Breast epithelium (tissue), 4 donors: ENCODE data around the gene GNG10. TPM values are rescaled to one million over a fixed set of nuclear protein-coding genes. Genes with fewer than 3 reads are reported as not detected.

ENCODE experiments used
- DNase-seq, 2 donors: peaks; one replicate each; pipeline ENCODE4 v3.0.0-alpha.2; 2019; ENCODE audit warnings: low spot score in 2 of 2
- H3K27ac ChIP-seq, 2 donors: fragments of 200-600 bp; sonication (generic) in 1 of 2; one replicate each; pipeline ENCODE4 v1.5.1; 2016 to 2019; ENCODE audit warnings: mild to moderate bottlenecking in 1 of 2
- H3K27me3 ChIP-seq, 2 donors: fragments of 200-600 bp; sonication (generic) in 1 of 2; one replicate each; pipeline versions ENCODE4 v1.5.1 to v1.6.0; 2017 to 2019; ENCODE audit warnings: control low read depth in 1 of 2, mild to moderate bottlenecking in 1 of 2
- H3K36me3 ChIP-seq: fragments of 200-600 bp; one replicate; pipeline ENCODE4 v1.5.1; 2019
- H3K4me1 ChIP-seq, 2 donors: fragments of 200-600 bp; sonication (generic); one replicate each; pipeline ENCODE4 v1.5.1; 2016 to 2019; ENCODE audit warnings: control low read depth in 1 of 2
- H3K4me3 ChIP-seq, 3 donors: fragments of 200-600 bp; sonication (generic); 1 replicate in 2 of 3; 2 replicates in 1 of 3; pipeline ENCODE4 v1.5.1; 2016 to 2019; ENCODE audit warnings: mild to moderate bottlenecking in 3 of 3, moderate library complexity in 2 of 3
- H3K9me3 ChIP-seq, 2 donors: fragments of 200-600 bp; sonication (generic) in 1 of 2; one replicate each; pipeline ENCODE4 v1.5.1; 2016 to 2019; ENCODE audit warnings: control low read depth in 1 of 2
- CTCF ChIP-seq, 3 donors: fragments of 450-650 bp; IDR thresholded peaks; one replicate each; pipeline ENCODE4 v1.5.1; 2016 to 2017; ENCODE audit warnings: antibody characterized with exemption in 3 of 3, mild to moderate bottlenecking in 3 of 3, moderate library complexity in 3 of 3
- POLR2A ChIP-seq: fragments of 450-650 bp; IDR thresholded peaks from one replicate; pipeline ENCODE4 v1.6.1; 2016; ENCODE audit warnings: antibody characterized with exemption, mild to moderate bottlenecking, moderate library complexity
- POLR2AphosphoS5 ChIP-seq, 3 donors: sonication (generic); formaldehyde crosslinking; IDR thresholded peaks; one replicate each; pipeline ENCODE4 v1.6.1; 2017; ENCODE audit warnings: antibody characterized with exemption in 3 of 3
- intact Hi-C: fragments of 100-400 bp; cut with DNase I; formaldehyde crosslinking; loops from one replicate; pipeline ENCODE4 v1.15.1; 2023; ENCODE audit warnings: low total_unique reads
- total RNA-seq, 3 donors: library from RNA; depleted of rRNA; stranded (reverse); fragments of >200 nt; gene quantifications; one replicate each; pipeline ENCODE4 v1.1.0, GENCODE V29; 2016

GNG10 gene
- total RNA-seq, 3 donors from 2014 or later, result 53.4 to 95.7 (median 91.4) TPM

DNA sequence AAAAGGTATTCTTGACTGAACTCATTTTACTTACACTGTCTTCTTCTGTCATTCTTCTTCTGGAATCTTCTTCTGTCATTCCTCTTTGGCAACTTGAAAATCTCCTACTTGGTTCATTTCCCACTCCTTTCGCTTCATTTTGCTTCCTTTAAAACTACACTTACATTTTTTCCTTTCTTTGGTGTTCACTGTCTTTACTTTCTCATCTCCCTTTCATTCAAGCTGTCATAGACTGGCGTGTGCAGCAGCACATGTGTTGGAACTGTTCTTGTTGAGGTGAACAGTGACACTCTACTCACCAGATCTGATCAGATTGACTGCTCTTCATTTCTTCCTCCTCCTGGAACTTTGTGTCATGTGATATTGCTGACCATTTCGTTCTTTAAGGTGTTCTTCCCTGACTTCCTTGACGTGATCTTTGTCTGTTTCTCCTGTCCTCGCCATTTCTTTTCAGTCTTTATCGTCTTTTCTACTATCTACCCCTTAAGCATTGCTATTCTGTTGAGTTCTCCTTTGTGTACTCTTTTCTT, 23.9 kb upstream of the GNG10 start:
- Histone ChIP-seq H3K9me3 (no peaks in the 10 kb centered on the region), H3K36me3 (no peaks in the 10 kb centered on the region), H3K4me3 (no peak overlapping the region), H3K27me3 (no peaks in the 10 kb centered on the region), H3K27ac (peak overlapping the region in 1 of 2 donors; percentile 17), H3K4me1 (no peaks in the 10 kb centered on the region)
- intact Hi-C loops, result no loop called here
- no peak for DNase-seq
- TF ChIP-seq POLR2AphosphoS5 (IDR thresholded peaks at IDR 0.05) (no peak), POLR2A (no peak), CTCF (IDR thresholded peaks at IDR 0.05) (no peak)

DNA sequence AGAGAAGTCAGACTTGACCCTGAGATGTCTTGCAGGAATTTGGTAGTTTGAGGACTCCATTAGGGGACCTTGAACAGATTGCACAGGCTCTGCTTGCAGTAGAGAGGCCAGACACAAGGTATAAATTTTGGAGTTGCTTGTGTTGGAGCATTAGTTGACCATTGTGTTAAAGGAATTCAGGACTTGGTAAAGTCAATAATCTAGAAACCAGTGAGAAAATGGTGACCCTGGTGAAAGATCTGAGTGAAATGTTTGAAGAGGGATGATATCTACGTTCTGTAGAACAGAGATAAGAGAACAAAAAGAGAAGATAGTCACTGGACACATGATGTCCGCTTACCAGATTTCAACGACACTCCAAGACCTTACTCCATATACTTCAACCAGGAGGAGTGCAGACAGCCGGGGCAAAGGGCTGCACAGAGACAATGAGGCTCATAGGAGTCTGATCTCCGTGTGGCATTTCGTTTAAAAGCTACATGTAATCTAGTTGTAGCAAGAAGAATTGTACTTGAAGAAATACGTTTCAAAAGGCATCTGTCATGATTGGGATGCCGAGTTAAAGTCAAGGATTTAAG, 17.1 kb upstream of the GNG10 start:
- intact Hi-C loops, result no loop called here
- Histone ChIP-seq H3K4me1 (no peaks in the 10 kb centered on the region), H3K27ac (no peak overlapping the region), H3K9me3 (no peaks in the 10 kb centered on the region), H3K36me3 (no peaks in the 10 kb centered on the region), H3K27me3 (no peaks in the 10 kb centered on the region), H3K4me3 (no peak overlapping the region)
- no peak for TF ChIP-seq CTCF (IDR thresholded peaks at IDR 0.05)
- no peak for TF ChIP-seq POLR2AphosphoS5 (IDR thresholded peaks at IDR 0.05)
- TF ChIP-seq POLR2A, result no peak
- DNase-seq, result no peak

DNA sequence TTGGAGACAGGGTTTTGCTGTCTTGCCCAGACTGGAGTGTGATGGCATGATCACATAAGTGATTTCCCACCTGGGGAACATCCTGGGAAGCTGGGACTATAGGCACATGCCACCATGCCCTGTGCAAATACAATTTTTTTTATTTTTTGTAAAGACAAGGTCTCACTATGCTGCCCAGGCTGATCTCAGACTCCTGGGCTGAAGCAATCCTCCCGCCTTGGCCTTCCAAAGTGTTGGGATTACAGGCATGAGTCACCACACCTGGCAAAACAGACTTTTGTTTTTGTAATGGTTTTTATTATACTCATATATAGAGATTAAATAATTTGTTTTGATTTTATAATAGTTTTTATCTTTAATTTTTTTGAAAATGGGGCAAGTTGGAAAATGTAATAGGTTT, 15.6 kb upstream of the GNG10 start:
- intact Hi-C loops, result no loop called here
- Histone ChIP-seq H3K27ac (no peak overlapping the region), H3K4me1 (no peaks in the 10 kb centered on the region), H3K27me3 (no peaks in the 10 kb centered on the region), H3K36me3 (no peaks in the 10 kb centered on the region), H3K4me3 (no peak overlapping the region), H3K9me3 (no peaks in the 10 kb centered on the region)
- no peak for DNase-seq
- TF ChIP-seq POLR2AphosphoS5 (IDR thresholded peaks at IDR 0.05) (no peak), CTCF (IDR thresholded peaks at IDR 0.05) (no peak), POLR2A (no peak)

GRCh38 chr9:111646417-111646816, 15.0 kb upstream of the GNG10 start:
- TF ChIP-seq POLR2AphosphoS5 (IDR thresholded peaks at IDR 0.05), result no peak
- no peak for TF ChIP-seq CTCF (IDR thresholded peaks at IDR 0.05)
- no peak for TF ChIP-seq POLR2A
- no peaks in the 10 kb centered on the region for H3K27me3 ChIP-seq
- no peak overlapping the region for H3K4me3 ChIP-seq
- no peaks in the 10 kb centered on the region for H3K36me3 ChIP-seq
- no peak for DNase-seq
- intact Hi-C loops, result no loop called here
- H3K4me1 ChIP-seq, result no peaks in the 10 kb centered on the region
- H3K27ac ChIP-seq, result no peak overlapping the region
- H3K9me3 ChIP-seq, result no peaks in the 10 kb centered on the region

GRCh38 chr9:111648066-111648465, 13.3 kb upstream of the GNG10 start:
- no peaks in the 10 kb centered on the region for H3K4me1 ChIP-seq
- TF ChIP-seq POLR2A (no peak), POLR2AphosphoS5 (IDR thresholded peaks at IDR 0.05) (no peak), CTCF (IDR thresholded peaks at IDR 0.05) (no peak)
- no peak for DNase-seq
- H3K27me3 ChIP-seq, result no peaks in the 10 kb centered on the region
- no peaks in the 10 kb centered on the region for H3K36me3 ChIP-seq
- intact Hi-C loops, result no loop called here
- H3K9me3 ChIP-seq, result no peaks in the 10 kb centered on the region
- H3K27ac ChIP-seq, result peak overlapping the region in 1 of 2 donors; percentile 72
- H3K4me3 ChIP-seq, result no peak overlapping the region
